Colonic mucosa (tissue), 4 donors: Measurements from ENCODE around the gene RPL34. TPM values are rescaled to one million over a fixed set of nuclear protein-coding genes. Genes with fewer than 3 reads are reported as not detected.

ENCODE experiments used
- DNase-seq: peaks from one replicate; pipeline ENCODE4 v3.0.0-alpha.2; 2020
- H3K27ac ChIP-seq: fragments of 200-600 bp; one replicate; pipeline ENCODE4 v1.8.0; 2021
- H3K27me3 ChIP-seq: fragments of 200-600 bp; one replicate; pipeline ENCODE4 v1.8.0; 2021
- H3K36me3 ChIP-seq: fragments of 200-600 bp; one replicate; pipeline ENCODE4 v1.8.0; 2021
- H3K4me1 ChIP-seq: fragments of 200-600 bp; one replicate; pipeline ENCODE4 v1.8.0; 2021; ENCODE audit warnings: mild to moderate bottlenecking
- H3K4me3 ChIP-seq: fragments of 200-600 bp; one replicate; pipeline ENCODE4 v1.8.0; 2021
- H3K9ac ChIP-seq, 2 donors: one replicate each; pipeline ENCODE4 v1.7.0; 2013; ENCODE audit warnings: control low read depth in 2 of 2, low read depth in 2 of 2, low read length in 2 of 2
- H3K9me3 ChIP-seq: fragments of 200-600 bp; one replicate; pipeline ENCODE4 v1.8.0; 2021
- intact Hi-C: fragments of 100-400 bp; cut with DNase I; formaldehyde crosslinking; loops from one replicate; pipeline ENCODE4 v1.14.1; 2022
- total RNA-seq, 2 donors: library from RNA; stranded (reverse); fragmentation: NEBNext Ultra II Directional in 1 of 2; extraction: Animal tissue kit (Norgen Biotek cat#: 25700) in 1 of 2; gene quantifications; one replicate each; pipeline ENCODE4 v1.2.1, GENCODE V29; 2021
- TF ChIP-seq, protein P1 (sequence below): fragments of 200-600 bp; IDR thresholded peaks from one replicate; pipeline ENCODE4 v1.8.0; 2022; ENCODE audit warnings: antibody characterized with exemption, mild to moderate bottlenecking
- donor health status: healthy.
- donor health status: DM: no; HTN: no; CAD: no.
- donor health status: DM: no; HTN: no; CAD: no.

RPL34 gene
- total RNA-seq, 2 donors from 2014 or later, result 838 to 1,046 TPM

DNA sequence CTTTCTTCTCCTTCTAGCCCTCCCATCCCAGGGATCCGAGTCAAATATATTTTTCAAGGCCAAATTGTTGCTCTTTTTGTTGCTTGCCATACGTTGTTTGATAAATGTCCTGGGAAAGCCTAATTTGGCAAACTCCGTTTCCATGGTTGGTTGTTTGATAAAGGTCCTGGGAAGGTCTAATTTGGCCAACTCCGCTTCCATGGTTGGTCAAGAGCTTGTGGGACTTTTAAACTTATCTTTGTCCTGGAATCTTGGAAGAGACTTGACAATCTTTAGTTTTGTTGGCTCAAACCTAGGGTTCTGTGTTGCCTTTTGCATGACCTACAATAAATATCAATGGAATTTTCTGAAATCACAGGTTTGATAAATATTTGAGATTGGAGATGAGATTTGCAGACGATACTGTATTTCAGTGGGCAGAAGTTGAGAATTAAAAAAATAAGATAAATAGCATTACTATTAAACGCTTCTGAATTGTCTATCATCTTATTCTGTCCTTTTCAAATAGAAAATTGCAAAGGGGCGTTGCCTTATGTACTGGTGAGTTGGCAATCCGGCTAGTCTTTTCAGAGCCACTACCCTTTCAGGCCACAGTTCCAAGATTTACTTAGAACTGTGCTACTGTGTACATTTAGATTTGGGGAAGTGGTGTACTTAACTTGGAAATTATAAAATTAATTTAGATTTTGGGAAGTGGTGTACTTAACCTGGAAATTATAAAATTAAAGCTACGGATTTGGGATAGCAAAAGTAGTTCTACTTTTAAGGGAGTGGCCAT is 30.8 kb downstream of the RPL34 start:
- H3K9ac ChIP-seq, result peak overlapping the region; percentile 77 to 89
- H3K27me3 ChIP-seq, result no peaks in the 10 kb centered on the region
- intact Hi-C loops, result no loop called here
- peak overlapping the region; percentile 70 for H3K4me3 ChIP-seq
- H3K9me3 ChIP-seq, result no peaks in the 10 kb centered on the region
- no peaks in the 10 kb centered on the region for H3K4me1 ChIP-seq
- TF ChIP-seq, protein P1, sequence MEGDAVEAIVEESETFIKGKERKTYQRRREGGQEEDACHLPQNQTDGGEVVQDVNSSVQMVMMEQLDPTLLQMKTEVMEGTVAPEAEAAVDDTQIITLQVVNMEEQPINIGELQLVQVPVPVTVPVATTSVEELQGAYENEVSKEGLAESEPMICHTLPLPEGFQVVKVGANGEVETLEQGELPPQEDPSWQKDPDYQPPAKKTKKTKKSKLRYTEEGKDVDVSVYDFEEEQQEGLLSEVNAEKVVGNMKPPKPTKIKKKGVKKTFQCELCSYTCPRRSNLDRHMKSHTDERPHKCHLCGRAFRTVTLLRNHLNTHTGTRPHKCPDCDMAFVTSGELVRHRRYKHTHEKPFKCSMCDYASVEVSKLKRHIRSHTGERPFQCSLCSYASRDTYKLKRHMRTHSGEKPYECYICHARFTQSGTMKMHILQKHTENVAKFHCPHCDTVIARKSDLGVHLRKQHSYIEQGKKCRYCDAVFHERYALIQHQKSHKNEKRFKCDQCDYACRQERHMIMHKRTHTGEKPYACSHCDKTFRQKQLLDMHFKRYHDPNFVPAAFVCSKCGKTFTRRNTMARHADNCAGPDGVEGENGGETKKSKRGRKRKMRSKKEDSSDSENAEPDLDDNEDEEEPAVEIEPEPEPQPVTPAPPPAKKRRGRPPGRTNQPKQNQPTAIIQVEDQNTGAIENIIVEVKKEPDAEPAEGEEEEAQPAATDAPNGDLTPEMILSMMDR, result no peak
- H3K27ac ChIP-seq, result peak overlapping the region; percentile 80
- no peak for DNase-seq
- H3K36me3 ChIP-seq, result no peaks in the 10 kb centered on the region

DNA sequence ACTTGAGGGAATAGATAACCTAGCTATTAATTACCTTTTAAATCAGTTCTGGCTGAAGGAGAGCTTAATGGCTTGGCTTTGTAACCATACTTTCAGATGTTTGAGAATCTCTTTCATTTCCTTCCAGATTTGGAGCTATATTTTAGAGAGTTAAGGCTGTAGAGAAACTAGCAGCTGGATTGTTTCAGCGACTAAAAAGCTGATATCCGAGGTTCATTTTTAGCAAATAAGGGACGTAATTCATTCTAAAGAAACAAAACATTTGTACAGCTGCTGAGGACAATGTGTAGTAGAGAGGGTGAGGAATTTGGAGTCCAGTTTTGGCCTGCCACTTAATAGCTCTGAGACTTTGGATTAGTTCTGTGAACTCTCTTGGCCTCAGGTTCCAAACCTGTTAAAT is 42.3 kb downstream of the RPL34 start:
- H3K9me3 ChIP-seq, result no peaks in the 10 kb centered on the region
- DNase-seq, result no peak

DNA sequence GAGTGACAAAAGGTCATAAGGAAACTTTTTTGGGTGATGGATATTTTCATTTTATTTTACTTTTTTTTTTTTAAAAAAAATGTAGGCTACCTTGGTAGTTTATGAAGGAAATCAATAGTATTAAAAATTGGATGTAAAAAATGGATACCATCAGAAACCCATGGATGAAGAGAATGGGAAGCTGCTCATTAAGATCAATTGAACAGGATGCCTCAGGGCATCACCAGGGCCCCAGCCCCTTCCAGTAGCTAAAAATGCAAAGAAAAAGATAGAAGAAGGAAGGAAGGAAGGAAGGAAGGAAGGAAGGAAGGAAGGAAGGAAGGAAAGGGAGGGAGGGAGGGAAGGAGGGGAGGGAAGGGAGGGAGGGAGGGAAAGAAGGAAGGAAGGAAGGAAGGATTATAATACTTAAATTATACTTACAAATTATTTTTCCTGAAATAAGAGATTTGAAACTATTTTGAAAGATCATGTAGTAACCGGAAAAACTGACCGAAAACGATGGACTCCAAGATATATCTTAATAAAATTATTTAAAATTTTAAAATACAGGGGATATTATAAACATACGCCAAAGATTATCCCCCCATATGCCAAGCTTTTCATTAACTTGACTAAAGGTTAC is 54.1 kb downstream of the RPL34 start:
- Histone ChIP-seq H3K9me3 (no peaks in the 10 kb centered on the region), H3K27ac (no peak overlapping the region), H3K4me3 (no peak overlapping the region), H3K9ac (no peak overlapping the region), H3K4me1 (no peaks in the 10 kb centered on the region), H3K27me3 (no peaks in the 10 kb centered on the region), H3K36me3 (no peaks in the 10 kb centered on the region)
- intact Hi-C loops, result no loop called here
- DNase-seq, result no peak
- TF ChIP-seq, protein P1, result no peak

More for the DNA sequence above, 42.3 kb downstream of the RPL34 start:
- TF ChIP-seq, protein P1, result no peak
- H3K27ac ChIP-seq, result no peak overlapping the region
- no peaks in the 10 kb centered on the region for H3K4me1 ChIP-seq
- H3K36me3 ChIP-seq, result no peaks in the 10 kb centered on the region
- intact Hi-C loops, result no loop called here
- H3K4me3 ChIP-seq, result no peak overlapping the region
- no peak overlapping the region for H3K9ac ChIP-seq
- no peaks in the 10 kb centered on the region for H3K27me3 ChIP-seq

Other genes starting within 250 kb of the RPL34 start
- gene OSTC, start 30.0 kb downstream of the RPL34 start, total RNA-seq, result 10 to 100 TPM; 81.4 to 93.7 TPM
- gene ETNPPL, start 142.5 kb downstream of the RPL34 start, total RNA-seq, result not detected